Calu3 (cell line): ENCODE measurements around the gene REPS2. TPM values are rescaled to one million over a fixed set of nuclear protein-coding genes. Genes with fewer than 3 reads are reported as not detected.

Experiments
- Bru-seq: library from RNA; stranded (reverse); fragments of 400-500 nt; gene quantifications from one replicate; lab custom pipeline; 2021; lab: Mats Ljungman, UMichigan
- BruChase-seq, 2 experiments: library from RNA; stranded (reverse); fragments of 400-500 nt; gene quantifications; one replicate each; lab custom pipeline; 2021; lab: Mats Ljungman, UMichigan
- BruUV-seq: library from RNA; stranded (reverse); fragments of 400-500 nt; replicated peaks from 2 replicates; lab custom pipeline; 2021; lab: Mats Ljungman, UMichigan
- CTCF ChIA-PET: fragments of 300-600 bp; sonication (Branson Sonifier 250); formaldehyde crosslinking; loops from one replicate; lab custom pipeline; 2022; ENCODE audit warnings: antibody characterized with exemption; lab: Charles Lee
- DNase-seq: peaks from one replicate; pipeline ENCODE4 v3.0.0; 2022
- H3K27ac Mint-ChIP-seq: one replicate; pipeline ENCODE4 v1.8.0; 2022; ENCODE audit warnings: mixed read lengths; ENCODE audit not compliant: unreplicated experiment
- H3K27me3 Mint-ChIP-seq: one replicate; pipeline ENCODE4 v1.8.0; 2022; ENCODE audit warnings: mixed read lengths; ENCODE audit not compliant: unreplicated experiment
- H3K36me3 Mint-ChIP-seq: one replicate; pipeline ENCODE4 v1.8.0; 2022; ENCODE audit warnings: mild to moderate bottlenecking, moderate library complexity, mixed read lengths; ENCODE audit not compliant: insufficient read depth, unreplicated experiment
- H3K4me1 Mint-ChIP-seq: one replicate; pipeline ENCODE4 v1.8.0; 2022; ENCODE audit warnings: mild to moderate bottlenecking, low read depth, mixed read lengths; ENCODE audit not compliant: unreplicated experiment
- H3K4me3 Mint-ChIP-seq: one replicate; pipeline ENCODE4 v1.8.0; 2022; ENCODE audit warnings: mild to moderate bottlenecking, low read depth, moderate library complexity, mixed read lengths; ENCODE audit not compliant: unreplicated experiment
- H3K9me3 Mint-ChIP-seq: one replicate; pipeline ENCODE4 v1.8.0; 2022; ENCODE audit warnings: low read depth, mixed read lengths; ENCODE audit not compliant: unreplicated experiment
- CTCF ChIP-seq: fragments of 200-600 bp; IDR thresholded peaks from one replicate; pipeline ENCODE4 v1.8.0; 2022; ENCODE audit warnings: antibody characterized with exemption; ENCODE audit not compliant: unreplicated experiment
- intact Hi-C: fragments of 100-400 bp; cut with micrococcal nuclease; formaldehyde crosslinking; loops from one replicate; pipeline ENCODE4 v1.10.0; 2022; ENCODE audit not compliant: unreplicated experiment
- long read RNA-seq: library from polyadenylated mRNA; stranded (forward); transcript quantifications from one replicate; pipeline ENCODE4 v2.0.0, GENCODE V29; 2022
- total RNA-seq: library from RNA; stranded (reverse); gene quantifications from 2 replicates; pipeline ENCODE4 v1.2.3, GENCODE V29; 2022

The REPS2 gene
- total RNA-seq (12.9 and 14.5 TPM in 2 replicates), Bru-seq, nascent RNA (percentile 60 among the genes with signal in this experiment), BruChase-seq, experiment 1, labeled RNA remaining after a 6-hour chase (percentile 48 among the genes with signal in this experiment), BruChase-seq, experiment 2, labeled RNA remaining after a 2-hour chase (percentile 48 among the genes with signal in this experiment)
- long read RNA-seq, full-length matches to known transcripts = 3 of 10 reads
- long read RNA-seq, partial matches to known transcripts = 1 of 10 reads
- long read RNA-seq, other reads (novel, unspliced or antisense) = 6 of 10 reads

- no peak for TF ChIP-seq CTCF
- Mint-ChIP-seq H3K27ac (peak within 1 kb of the TSS; percentile 75), H3K27me3 (no peaks in the 10 kb centered on the region), H3K9me3 (no peaks in the 10 kb centered on the region), H3K4me3 (peak within 1 kb of the TSS; percentile 83), H3K4me1 (peaks cover 9% of the 10 kb centered on the region), H3K36me3 (peaks cover 16% of the 10 kb centered on the region)
- peak; percentile 87 for DNase-seq
- BruUV-seq = no TSS peak
- CTCF ChIA-PET = interaction anchor here (1.2 to 1.3 kb wide), 2 partner anchors 63 to 100 kb away, joined by 3 read pairs; no protein-coding TSS in a partner anchor
- intact Hi-C loops = no loop called here
Measured at GRCh38 chrX:16946361-16946964, at the start of gene REPS2. Gene REPS2, plus strand, starts transcription at chrX:16946658. Its CDS starts 204 bp downstream, at chrX:16946862.

- H3K9me3 Mint-ChIP-seq = no peaks in the 10 kb centered on the region
- no peaks in the 10 kb centered on the region for H3K27me3 Mint-ChIP-seq
Measured at GRCh38 chrX:16897445-16897844, 49.0 kb upstream of the REPS2 start.

GRCh38 chrX:16903274-16904022 is 43.0 kb upstream of the REPS2 start:
- CTCF ChIA-PET = no interaction called here
- no peaks in the 10 kb centered on the region for H3K27me3 Mint-ChIP-seq
- no peak overlapping the region for H3K27ac Mint-ChIP-seq
- H3K36me3 Mint-ChIP-seq = no peaks in the 10 kb centered on the region
- DNase-seq = no peak
- TF ChIP-seq CTCF = no peak
- H3K4me3 Mint-ChIP-seq = no peak overlapping the region
- H3K9me3 Mint-ChIP-seq = no peaks in the 10 kb centered on the region
- no TSS peak for BruUV-seq
- intact Hi-C loops = no loop called here
- H3K4me1 Mint-ChIP-seq = no peaks in the 10 kb centered on the region

More at GRCh38 chrX:16897445-16897844, 49.0 kb upstream of the REPS2 start:
- Mint-ChIP-seq H3K36me3 (no peaks in the 10 kb centered on the region), H3K4me3 (no peak overlapping the region), H3K4me1 (peaks cover 6% of the 10 kb centered on the region), H3K27ac (no peak overlapping the region)
- intact Hi-C loops = no loop called here
- TF ChIP-seq CTCF = no peak
- no TSS peak for BruUV-seq
- CTCF ChIA-PET = no interaction called here
- no peak for DNase-seq

DNA sequence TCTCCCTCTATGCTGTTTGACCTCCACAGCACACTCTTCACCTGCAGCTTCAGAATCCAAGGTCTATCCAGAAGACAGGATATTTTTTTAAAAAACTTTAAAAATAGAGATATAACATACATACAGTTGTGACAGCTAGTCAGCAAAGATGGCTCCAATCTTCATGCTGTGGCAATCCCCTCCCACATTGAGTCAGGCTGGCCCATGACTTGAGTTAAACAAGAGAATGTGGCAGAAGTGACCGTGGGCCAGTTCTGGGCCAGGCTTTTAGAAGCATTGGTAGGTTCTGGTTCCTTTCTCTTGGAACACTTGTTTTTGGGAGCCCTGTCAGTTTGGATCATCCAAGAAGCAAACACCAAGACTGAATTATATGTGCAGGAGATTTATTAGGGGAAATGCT is 36.1 kb upstream of the REPS2 start:
- Mint-ChIP-seq H3K27me3 (no peaks in the 10 kb centered on the region), H3K9me3 (no peaks in the 10 kb centered on the region), H3K4me3 (no peak overlapping the region), H3K4me1 (no peaks in the 10 kb centered on the region), H3K36me3 (no peaks in the 10 kb centered on the region), H3K27ac (no peak overlapping the region)
- BruUV-seq = no TSS peak
- intact Hi-C loops = no loop called here
- TF ChIP-seq CTCF = no peak
- CTCF ChIA-PET = no interaction called here
- no peak for DNase-seq
